ENCODE data around the gene EGFLAM.

The EGFLAM gene

DNA sequence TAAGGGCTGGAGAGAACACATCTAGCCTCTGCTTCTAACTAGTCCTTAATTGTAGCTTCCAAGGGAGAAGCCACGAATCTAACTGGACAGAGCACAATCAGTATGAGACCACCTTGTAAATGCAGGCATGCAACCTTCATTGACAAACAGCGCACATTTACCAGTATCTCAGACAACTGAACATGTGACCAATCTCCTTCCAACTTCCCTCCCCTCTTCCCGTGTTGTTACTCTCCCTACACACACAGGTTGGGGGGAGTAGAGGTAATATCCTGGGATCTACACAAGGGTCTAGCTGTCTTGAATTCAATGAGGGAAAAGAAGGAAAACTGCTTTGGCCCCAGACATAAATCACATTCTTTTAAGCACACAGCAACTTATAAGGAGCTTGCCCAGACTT is 220.5 kb downstream of the EGFLAM start:
- H3K9ac ChIP-seq (ENCODE audit: low read length), result no peak overlapping the region
- H3K4me1 ChIP-seq (ENCODE audit: insufficient read depth, low read length, severe bottlenecking), result no peaks in the 10 kb centered on the region
- no peaks in the 10 kb centered on the region for H3K9me2 ChIP-seq (ENCODE audit: low read depth, low read length)
- no peaks in the 10 kb centered on the region for H3K79me2 ChIP-seq (ENCODE audit: insufficient read depth, low read length)
- no peaks in the 10 kb centered on the region for H3K9me3 ChIP-seq (ENCODE audit: low read length)
- no peak overlapping the region for H3K27ac ChIP-seq (ENCODE audit: low read depth, low read length, poor library complexity, severe bottlenecking)
- no peak for TF ChIP-seq EZH2 (IDR thresholded peaks at IDR 0.05; ENCODE audit: borderline replicate concordance, low read length)
- TF ChIP-seq, protein P1, sequence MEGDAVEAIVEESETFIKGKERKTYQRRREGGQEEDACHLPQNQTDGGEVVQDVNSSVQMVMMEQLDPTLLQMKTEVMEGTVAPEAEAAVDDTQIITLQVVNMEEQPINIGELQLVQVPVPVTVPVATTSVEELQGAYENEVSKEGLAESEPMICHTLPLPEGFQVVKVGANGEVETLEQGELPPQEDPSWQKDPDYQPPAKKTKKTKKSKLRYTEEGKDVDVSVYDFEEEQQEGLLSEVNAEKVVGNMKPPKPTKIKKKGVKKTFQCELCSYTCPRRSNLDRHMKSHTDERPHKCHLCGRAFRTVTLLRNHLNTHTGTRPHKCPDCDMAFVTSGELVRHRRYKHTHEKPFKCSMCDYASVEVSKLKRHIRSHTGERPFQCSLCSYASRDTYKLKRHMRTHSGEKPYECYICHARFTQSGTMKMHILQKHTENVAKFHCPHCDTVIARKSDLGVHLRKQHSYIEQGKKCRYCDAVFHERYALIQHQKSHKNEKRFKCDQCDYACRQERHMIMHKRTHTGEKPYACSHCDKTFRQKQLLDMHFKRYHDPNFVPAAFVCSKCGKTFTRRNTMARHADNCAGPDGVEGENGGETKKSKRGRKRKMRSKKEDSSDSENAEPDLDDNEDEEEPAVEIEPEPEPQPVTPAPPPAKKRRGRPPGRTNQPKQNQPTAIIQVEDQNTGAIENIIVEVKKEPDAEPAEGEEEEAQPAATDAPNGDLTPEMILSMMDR (IDR thresholded peaks at IDR 0.05; ENCODE audit: low read length), result no peak
- H4K20me1 ChIP-seq (ENCODE audit: insufficient read depth, low read length), result no peaks in the 10 kb centered on the region
- no peaks in the 10 kb centered on the region for H3K36me3 ChIP-seq (ENCODE audit: insufficient read depth, low read length)
- no peaks in the 10 kb centered on the region for H3F3A ChIP-seq (ENCODE audit: insufficient read depth, low read length)
- 0 out of 2 replicates have a peak, but pooled peaks cover 4% of the 10 kb centered on the region for H3K27me3 ChIP-seq (ENCODE audit: insufficient read depth, low read length)
- H2AFZ ChIP-seq (ENCODE audit: low read length), result no peak overlapping the region
- H3K4me3 ChIP-seq (ENCODE audit: low read depth, low read length, poor library complexity, severe bottlenecking), result no peak overlapping the region
- H3K4me2 ChIP-seq (ENCODE audit: low read length), result no peak overlapping the region

DNA sequence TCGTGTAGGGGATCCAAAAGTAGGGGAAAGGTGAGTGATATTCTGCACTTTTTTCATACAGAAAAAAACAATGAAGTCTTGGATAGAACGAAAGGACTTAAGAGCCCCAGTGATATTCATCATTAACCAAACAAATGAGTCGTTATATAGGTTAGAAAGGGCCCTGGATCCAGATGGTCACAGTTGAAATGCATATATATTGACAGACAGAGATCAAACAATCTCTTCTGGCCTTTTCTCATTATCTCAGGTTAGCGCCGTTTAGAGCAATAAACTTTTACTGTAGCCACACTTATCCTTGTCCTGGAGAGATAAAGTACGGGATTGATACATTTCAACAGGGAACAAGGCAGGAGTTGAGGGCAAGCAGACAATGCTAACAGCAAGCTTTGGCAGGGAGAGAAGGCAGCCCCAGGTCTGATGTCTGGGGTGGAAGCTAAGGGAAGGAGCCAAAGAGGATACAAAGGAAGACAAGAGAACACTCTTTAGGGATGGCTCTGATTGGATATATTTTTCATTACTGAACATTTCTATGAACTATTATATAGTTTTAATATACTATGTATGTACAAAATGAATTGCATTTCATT is 221.1 kb downstream of the EGFLAM start:
- H3K27ac ChIP-seq (ENCODE audit: low read depth, low read length, poor library complexity, severe bottlenecking), result no peak overlapping the region
- no peaks in the 10 kb centered on the region for H3K79me2 ChIP-seq (ENCODE audit: insufficient read depth, low read length)
- no peaks in the 10 kb centered on the region for H3K9me3 ChIP-seq (ENCODE audit: low read length)
- no peaks in the 10 kb centered on the region for H4K20me1 ChIP-seq (ENCODE audit: insufficient read depth, low read length)
- H3K4me1 ChIP-seq (ENCODE audit: insufficient read depth, low read length, severe bottlenecking), result no peaks in the 10 kb centered on the region
- H3K27me3 ChIP-seq (ENCODE audit: insufficient read depth, low read length), result 0 out of 2 replicates have a peak, but pooled peaks cover 4% of the 10 kb centered on the region
- H3K9ac ChIP-seq (ENCODE audit: low read length), result no peak overlapping the region
- no peaks in the 10 kb centered on the region for H3K36me3 ChIP-seq (ENCODE audit: insufficient read depth, low read length)
- no peaks in the 10 kb centered on the region for H3F3A ChIP-seq (ENCODE audit: insufficient read depth, low read length)
- H3K9me2 ChIP-seq (ENCODE audit: low read depth, low read length), result no peaks in the 10 kb centered on the region
- no peak overlapping the region for H3K4me3 ChIP-seq (ENCODE audit: low read depth, low read length, poor library complexity, severe bottlenecking)
- TF ChIP-seq, protein P1 (IDR thresholded peaks at IDR 0.05; ENCODE audit: low read length), result no peak
- no peak for TF ChIP-seq EZH2 (IDR thresholded peaks at IDR 0.05; ENCODE audit: borderline replicate concordance, low read length)
- no peak overlapping the region for H2AFZ ChIP-seq (ENCODE audit: low read length)
- H3K4me2 ChIP-seq (ENCODE audit: low read length), result no peak overlapping the region

DNA sequence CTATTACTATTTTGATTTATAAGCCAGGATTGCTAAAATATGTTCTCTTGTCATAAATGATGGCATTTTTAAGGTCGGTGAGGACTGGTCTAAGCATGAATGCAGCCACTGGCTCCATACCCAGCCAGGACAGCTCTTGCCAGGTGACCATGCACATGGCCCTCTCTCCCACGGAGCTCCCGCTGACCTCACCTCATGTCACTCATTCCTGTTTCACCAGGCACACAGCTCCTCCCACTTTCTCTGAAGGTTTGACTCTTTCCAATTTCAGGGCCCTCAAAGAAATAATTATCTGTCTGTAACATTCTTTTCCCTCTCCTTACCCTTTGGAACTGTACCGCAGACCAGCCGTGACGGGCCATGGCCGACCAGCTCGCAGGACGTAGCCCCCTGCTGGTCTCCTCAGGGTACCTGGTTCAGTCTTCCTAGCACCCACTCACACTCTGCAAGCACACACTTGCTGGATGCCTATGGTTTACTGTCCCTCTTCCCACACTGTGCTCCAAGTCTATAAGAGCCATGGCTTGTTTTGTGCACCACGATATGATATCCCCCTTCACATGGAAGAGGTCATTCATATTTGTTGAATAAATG is 225.5 kb downstream of the EGFLAM start:
- Histone ChIP-seq H3K79me2 (ENCODE audit: insufficient read depth, low read length) (no peaks in the 10 kb centered on the region), H3K4me3 (ENCODE audit: low read depth, low read length, poor library complexity, severe bottlenecking) (no peak overlapping the region), H3F3A (ENCODE audit: insufficient read depth, low read length) (no peaks in the 10 kb centered on the region), H3K27me3 (ENCODE audit: insufficient read depth, low read length) (0 out of 2 replicates have a peak, but pooled peaks cover 4% of the 10 kb centered on the region), H3K9me3 (ENCODE audit: low read length) (no peaks in the 10 kb centered on the region), H3K9ac (ENCODE audit: low read length) (no peak overlapping the region), H4K20me1 (ENCODE audit: insufficient read depth, low read length) (no peaks in the 10 kb centered on the region), H3K27ac (ENCODE audit: low read depth, low read length, poor library complexity, severe bottlenecking) (no peak overlapping the region), H2AFZ (ENCODE audit: low read length) (no peak overlapping the region), H3K9me2 (ENCODE audit: low read depth, low read length) (no peaks in the 10 kb centered on the region), H3K4me1 (ENCODE audit: insufficient read depth, low read length, severe bottlenecking) (no peaks in the 10 kb centered on the region), H3K4me2 (ENCODE audit: low read length) (no peak overlapping the region), H3K36me3 (ENCODE audit: insufficient read depth, low read length) (no peaks in the 10 kb centered on the region)
- TF ChIP-seq EZH2 (IDR thresholded peaks at IDR 0.05; ENCODE audit: borderline replicate concordance, low read length), result no peak
- TF ChIP-seq, protein P1 (IDR thresholded peaks at IDR 0.05; ENCODE audit: low read length), result no peak; the same call in 1 of the 2 replicates

Measured in OCI-LY1 (cell line).